Heart left ventricle (tissue), 13 donors: ENCODE data around the gene RPL7A.

Experiments
- POLR2A ChIP-seq, 2 donors: fragments of 450-650 bp; IDR thresholded peaks; one replicate each; pipeline ENCODE4 v1.6.1; 2017; ENCODE audit warnings: antibody characterized with exemption in 2 of 2, mild to moderate bottlenecking in 2 of 2, moderate library complexity in 2 of 2
- TF ChIP-seq, protein P1 (sequence below), 12 donors: fragments of 200-600 bp; sonication (generic) in 4 of 12; IDR thresholded peaks; one replicate each; pipeline versions ENCODE4 v1.5.0 to v1.8.0; 2018 to 2022; ENCODE audit warnings: antibody characterized with exemption in 12 of 12, mild to moderate bottlenecking in 5 of 12
- donor health status: ischemic (EF 13 %, LVEDD 7.1; RV severe dilation, severe dysfunction).
- donor health status: DM: no; HTN: yes; CAD: no.
- donor health status: DM: no; HTN: no; CAD: no.
- donor health status: ischemic (EF 25% LVEDD 6.9; RV normal size, moderate dysfunction).
- donor health status: ischemic (EF 25% LVEDD 5.7; RV mildly dilated, moderate dysfunction).
- donor health status: ischemic (EF 35%, LVEDD 5.7; RV mildly dilated, moderate dysfunction).
- donor health status: nonischemic (EF 11% LVEDD 7.7; RV severe dilation, severe dysfunction).
- donor health status: DM: yes; HTN: yes; CAD: no.
- donor health status: PGD.
- donor health status: ischemic (EF 29% LVEDD 5.4; RV normal size, mild dysfunction).
- donor health status: nonischemic (EF 23%, LVEDD 6.1; RV moderate dilation, normal function).

DNA sequence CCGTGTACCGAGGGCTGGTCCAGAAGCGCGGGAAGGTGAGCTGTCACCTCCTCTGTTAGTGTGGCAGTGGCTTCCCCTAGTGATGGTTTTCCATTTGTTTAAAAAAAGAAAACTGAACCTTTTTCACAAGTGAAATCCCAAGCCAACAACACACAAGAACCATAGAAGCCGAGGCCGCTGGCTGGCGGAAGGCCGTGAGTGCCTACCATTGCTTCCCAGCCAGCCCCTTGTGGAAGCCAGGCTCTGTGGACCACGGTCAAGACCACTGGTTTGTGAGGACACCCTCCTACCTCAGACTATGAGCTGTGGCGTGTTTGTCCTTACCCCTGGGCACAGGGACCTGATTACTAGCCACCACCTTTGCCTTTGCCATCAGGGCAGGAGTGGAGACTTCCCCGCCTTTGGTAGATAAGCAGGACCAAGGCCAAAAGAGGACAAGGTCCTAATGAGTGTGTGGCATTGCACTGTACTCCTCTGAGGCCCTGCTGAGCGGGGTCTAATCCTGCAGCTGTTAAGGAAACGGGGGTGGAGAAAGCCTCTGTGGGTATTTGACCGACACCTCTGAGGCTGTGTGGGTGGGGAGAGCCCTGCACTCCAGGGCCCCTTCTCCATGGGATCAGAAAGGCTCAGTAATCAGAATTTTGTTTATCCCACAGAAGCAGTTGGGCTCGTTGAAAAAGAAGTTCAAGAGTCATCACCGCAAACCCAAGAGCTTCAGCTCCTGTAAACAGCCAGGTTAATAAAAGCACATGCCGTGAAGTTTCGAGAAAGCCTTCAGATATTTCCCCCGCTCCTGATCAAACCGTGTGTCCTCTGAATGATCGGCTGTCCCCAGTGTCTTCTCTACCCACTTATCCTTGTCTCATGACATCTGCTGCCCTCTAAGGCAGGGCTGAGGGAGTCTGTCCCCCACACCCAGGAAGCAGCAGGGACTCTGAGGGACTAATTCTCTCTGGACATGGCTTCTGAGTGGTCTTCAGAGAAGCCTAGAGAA is 12.7 kb downstream of the RPL7A start:
- TF ChIP-seq, protein P1, sequence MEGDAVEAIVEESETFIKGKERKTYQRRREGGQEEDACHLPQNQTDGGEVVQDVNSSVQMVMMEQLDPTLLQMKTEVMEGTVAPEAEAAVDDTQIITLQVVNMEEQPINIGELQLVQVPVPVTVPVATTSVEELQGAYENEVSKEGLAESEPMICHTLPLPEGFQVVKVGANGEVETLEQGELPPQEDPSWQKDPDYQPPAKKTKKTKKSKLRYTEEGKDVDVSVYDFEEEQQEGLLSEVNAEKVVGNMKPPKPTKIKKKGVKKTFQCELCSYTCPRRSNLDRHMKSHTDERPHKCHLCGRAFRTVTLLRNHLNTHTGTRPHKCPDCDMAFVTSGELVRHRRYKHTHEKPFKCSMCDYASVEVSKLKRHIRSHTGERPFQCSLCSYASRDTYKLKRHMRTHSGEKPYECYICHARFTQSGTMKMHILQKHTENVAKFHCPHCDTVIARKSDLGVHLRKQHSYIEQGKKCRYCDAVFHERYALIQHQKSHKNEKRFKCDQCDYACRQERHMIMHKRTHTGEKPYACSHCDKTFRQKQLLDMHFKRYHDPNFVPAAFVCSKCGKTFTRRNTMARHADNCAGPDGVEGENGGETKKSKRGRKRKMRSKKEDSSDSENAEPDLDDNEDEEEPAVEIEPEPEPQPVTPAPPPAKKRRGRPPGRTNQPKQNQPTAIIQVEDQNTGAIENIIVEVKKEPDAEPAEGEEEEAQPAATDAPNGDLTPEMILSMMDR (IDR thresholded peaks at IDR 0.05), result no peak
- TF ChIP-seq POLR2A (IDR thresholded peaks at IDR 0.05), result no peak
